HepG2 (cell line): ENCODE results near the gene KCND3.

Experiments used
- FOXJ3 ChIP-seq: sonication (generic); formaldehyde crosslinking; IDR thresholded peaks from 2 replicates; pipeline ENCODE4 v1.4.0; 2020; ENCODE audit warnings: missing genetic modification reagents, mild to moderate bottlenecking, borderline replicate concordance
- KAT7 ChIP-seq: IDR thresholded peaks from 2 replicates; pipeline ENCODE4 v1.6.1; 2018; ENCODE audit warnings: borderline replicate concordance, missing compliant biosample characterization
- MEIS1 ChIP-seq: sonication (generic); formaldehyde crosslinking; IDR thresholded peaks from 2 replicates; pipeline ENCODE4 v1.9.0; 2021; ENCODE audit warnings: mild to moderate bottlenecking, missing genetic modification reagents, moderate library complexity, borderline replicate concordance
- MTF1 ChIP-seq: sonication (generic); formaldehyde crosslinking; IDR thresholded peaks from 2 replicates; pipeline ENCODE4 v1.5.0; 2020; ENCODE audit warnings: missing genetic modification reagents
- MXI1 ChIP-seq: IDR thresholded peaks from 3 replicates; pipeline ENCODE4 v1.6.1; 2012; ENCODE audit warnings: low read depth, low read length, inconsistent platforms, borderline replicate concordance
- POLR2AphosphoS5 ChIP-seq: IDR thresholded peaks from 2 replicates; pipeline ENCODE4 v1.6.1; 2012; ENCODE audit warnings: low read depth, low read length
- STAT5B ChIP-seq: sonication (generic); formaldehyde crosslinking; IDR thresholded peaks from 2 replicates; pipeline ENCODE4 v1.4.0; 2020; ENCODE audit warnings: missing genetic modification reagents
- TBP ChIP-seq: sonication (generic); formaldehyde crosslinking; IDR thresholded peaks from 2 replicates; pipeline ENCODE4 v1.5.0; 2020; ENCODE audit warnings: missing genetic modification reagents
- TOE1 ChIP-seq: sonication (generic); formaldehyde crosslinking; IDR thresholded peaks from 2 replicates; pipeline ENCODE4 v1.4.0; 2020; ENCODE audit warnings: mild to moderate bottlenecking, missing genetic modification reagents
- ZBTB44 ChIP-seq: sonication (generic); formaldehyde crosslinking; IDR thresholded peaks from 2 replicates; pipeline ENCODE4 v1.4.0; 2020; ENCODE audit warnings: missing genetic modification reagents
- ZNF121 ChIP-seq: sonication (generic); formaldehyde crosslinking; IDR thresholded peaks from 2 replicates; pipeline ENCODE4 v1.5.0; 2020; ENCODE audit warnings: mild to moderate bottlenecking, missing genetic modification reagents
- TF ChIP-seq, protein P1 (sequence below): sonication (generic); formaldehyde crosslinking; IDR thresholded peaks from 2 replicates; pipeline ENCODE4 v1.5.0; 2020; ENCODE audit warnings: mild to moderate bottlenecking, missing genetic modification reagents, moderate library complexity

DNA sequence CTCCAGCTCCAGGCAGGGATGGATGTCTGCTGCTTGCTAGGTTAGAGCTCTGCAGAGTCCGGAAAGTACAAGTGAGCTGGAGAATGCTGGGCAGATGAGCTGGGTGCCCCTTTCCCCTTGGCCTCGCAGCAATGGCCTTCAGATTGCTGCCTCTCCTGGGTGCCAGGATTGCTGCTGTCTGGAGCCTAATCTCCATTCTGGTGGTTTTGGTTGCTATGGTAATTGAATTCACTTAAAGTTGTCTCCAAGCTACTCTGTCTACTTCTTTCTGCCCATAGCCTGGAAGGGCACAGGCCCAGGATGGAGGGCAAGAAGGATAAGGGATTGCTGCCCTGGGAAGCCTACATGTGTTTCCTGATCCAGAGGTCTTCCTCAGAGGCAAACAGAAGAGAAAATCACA, 14.6 kb upstream of the KCND3 start:
- TF ChIP-seq, protein P1, sequence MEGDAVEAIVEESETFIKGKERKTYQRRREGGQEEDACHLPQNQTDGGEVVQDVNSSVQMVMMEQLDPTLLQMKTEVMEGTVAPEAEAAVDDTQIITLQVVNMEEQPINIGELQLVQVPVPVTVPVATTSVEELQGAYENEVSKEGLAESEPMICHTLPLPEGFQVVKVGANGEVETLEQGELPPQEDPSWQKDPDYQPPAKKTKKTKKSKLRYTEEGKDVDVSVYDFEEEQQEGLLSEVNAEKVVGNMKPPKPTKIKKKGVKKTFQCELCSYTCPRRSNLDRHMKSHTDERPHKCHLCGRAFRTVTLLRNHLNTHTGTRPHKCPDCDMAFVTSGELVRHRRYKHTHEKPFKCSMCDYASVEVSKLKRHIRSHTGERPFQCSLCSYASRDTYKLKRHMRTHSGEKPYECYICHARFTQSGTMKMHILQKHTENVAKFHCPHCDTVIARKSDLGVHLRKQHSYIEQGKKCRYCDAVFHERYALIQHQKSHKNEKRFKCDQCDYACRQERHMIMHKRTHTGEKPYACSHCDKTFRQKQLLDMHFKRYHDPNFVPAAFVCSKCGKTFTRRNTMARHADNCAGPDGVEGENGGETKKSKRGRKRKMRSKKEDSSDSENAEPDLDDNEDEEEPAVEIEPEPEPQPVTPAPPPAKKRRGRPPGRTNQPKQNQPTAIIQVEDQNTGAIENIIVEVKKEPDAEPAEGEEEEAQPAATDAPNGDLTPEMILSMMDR (CRISPR knock-in tag): no peak
- TF ChIP-seq MEIS1 (CRISPR knock-in tag): no peak
- TF ChIP-seq FOXJ3 (CRISPR knock-in tag): no peak
- TF ChIP-seq MXI1: no peak
- TF ChIP-seq ZBTB44 (CRISPR knock-in tag): no peak
- no peak for TF ChIP-seq TBP
- no peak for TF ChIP-seq POLR2AphosphoS5
- no peak for TF ChIP-seq STAT5B (CRISPR knock-in tag)
- TF ChIP-seq ZNF121 (CRISPR knock-in tag): no peak
- TF ChIP-seq MTF1 (CRISPR knock-in tag): no peak
- no peak for TF ChIP-seq TOE1 (CRISPR knock-in tag)
- TF ChIP-seq KAT7 (CRISPR knock-in tag): no peak
